SK-N-MC (cell line): Measurements from ENCODE around the gene PLPPR4.

Source experiments
- DNase-seq: peaks from one replicate; pipeline ENCODE4 v3.0.0-alpha.2; 2011; ENCODE audit warnings: low read depth, low spot score
- H3K27ac ChIP-seq: fragments of 200-600 bp; sonication (generic); 2 replicates; pipeline ENCODE4 v1.5.1; 2016; ENCODE audit warnings: mixed run types
- H3K36me3 ChIP-seq: fragments of 200-600 bp; sonication (generic); 2 replicates; pipeline ENCODE4 v1.6.1; 2017; ENCODE audit warnings: antibody characterized with exemption, low read length, mixed read lengths; ENCODE audit not compliant: insufficient read depth
- H3K4me3 ChIP-seq: fragments of 200-600 bp; sonication (generic); 2 replicates; pipeline ENCODE4 v1.5.1; 2016
- H3K9ac ChIP-seq: fragments of 200-600 bp; sonication (generic); 2 replicates; pipeline ENCODE4 v1.8.0; 2017; ENCODE audit warnings: mixed run types, mixed read lengths; ENCODE audit not compliant: insufficient read length
- H3K9me3 ChIP-seq: fragments of 200-600 bp; sonication (generic); 2 replicates; pipeline ENCODE4 v1.6.1; 2017; ENCODE audit warnings: low read depth, mild to moderate bottlenecking, antibody characterized with exemption, low read length, moderate library complexity, mixed read lengths
- EZH2 ChIP-seq: fragments of 200-600 bp; sonication (generic); IDR thresholded peaks from one replicate; pipeline ENCODE4 v1.6.1; 2017; ENCODE audit warnings: antibody characterized with exemption
- FOXP2 ChIP-seq: optimal IDR thresholded peaks from 2 replicates; pipeline ENCODE3; 2011; ENCODE audit warnings: mild to moderate bottlenecking, moderate library complexity; ENCODE audit not compliant: insufficient read depth; ENCODE audit errors: extremely low read length, control extremely low read depth
- POLR2AphosphoS5 ChIP-seq: IDR thresholded peaks from 2 replicates; pipeline ENCODE4 v1.6.1; 2012; ENCODE audit warnings: mild to moderate bottlenecking, low read depth, low read length, borderline replicate concordance

Gene PLPPR4

GRCh38 chr1:99230695-99231094 is 33.6 kb upstream of the PLPPR4 start:
- TF ChIP-seq EZH2 (no peak), POLR2AphosphoS5 (no peak), FOXP2 (no peak)
- H3K36me3 ChIP-seq = no peaks in the 10 kb centered on the region
- no peak for DNase-seq
- H3K9me3 ChIP-seq = no peaks in the 10 kb centered on the region
- H3K4me3 ChIP-seq = no peak overlapping the region
- no peak overlapping the region for H3K27ac ChIP-seq
- no peak overlapping the region for H3K9ac ChIP-seq

- Histone ChIP-seq H3K36me3 (no peaks in the 10 kb centered on the region), H3K27ac (no peak overlapping the region), H3K9ac (no peak overlapping the region), H3K9me3 (no peaks in the 10 kb centered on the region), H3K4me3 (no peak overlapping the region)
- DNase-seq = no peak
- TF ChIP-seq FOXP2 = no peak
- no peak for TF ChIP-seq EZH2
Measured at GRCh38 chr1:99232172-99232571, 32.1 kb upstream of the PLPPR4 start.

GRCh38 chr1:99233446-99233845 is 30.8 kb upstream of the PLPPR4 start:
- Histone ChIP-seq H3K4me3 (no peak overlapping the region), H3K9ac (no peak overlapping the region), H3K9me3 (no peaks in the 10 kb centered on the region), H3K27ac (no peak overlapping the region), H3K36me3 (no peaks in the 10 kb centered on the region)
- TF ChIP-seq POLR2AphosphoS5 (no peak), EZH2 (no peak), FOXP2 (no peak)
- DNase-seq = no peak

- Histone ChIP-seq H3K4me3 (no peak overlapping the region), H3K27ac (no peak overlapping the region), H3K9ac (no peak overlapping the region), H3K9me3 (no peaks in the 10 kb centered on the region), H3K36me3 (no peaks in the 10 kb centered on the region)
- no peak for DNase-seq
- no peak for TF ChIP-seq EZH2
- no peak for TF ChIP-seq POLR2AphosphoS5
- TF ChIP-seq FOXP2 = no peak
Measured at GRCh38 chr1:99236756-99237155, 27.5 kb upstream of the PLPPR4 start.

- no peak for DNase-seq
- TF ChIP-seq POLR2AphosphoS5 = no peak
- H3K9me3 ChIP-seq = no peaks in the 10 kb centered on the region
- no peak overlapping the region for H3K27ac ChIP-seq
- no peak overlapping the region for H3K9ac ChIP-seq
- no peak overlapping the region for H3K4me3 ChIP-seq
- no peaks in the 10 kb centered on the region for H3K36me3 ChIP-seq
Measured at GRCh38 chr1:99239690-99240089, 24.6 kb upstream of the PLPPR4 start.

- Histone ChIP-seq H3K9me3 (no peaks in the 10 kb centered on the region), H3K9ac (no peak overlapping the region), H3K36me3 (no peaks in the 10 kb centered on the region), H3K4me3 (no peak overlapping the region), H3K27ac (no peak overlapping the region)
- TF ChIP-seq FOXP2 (no peak), POLR2AphosphoS5 (no peak), EZH2 (no peak)
- no peak for DNase-seq
Measured at GRCh38 chr1:99240621-99241020, 23.7 kb upstream of the PLPPR4 start.

- Histone ChIP-seq H3K36me3 (no peaks in the 10 kb centered on the region), H3K4me3 (no peak overlapping the region), H3K27ac (no peak overlapping the region), H3K9ac (no peak overlapping the region), H3K9me3 (no peaks in the 10 kb centered on the region)
- no peak for DNase-seq
- TF ChIP-seq POLR2AphosphoS5 (no peak), EZH2 (no peak), FOXP2 (no peak)
Measured at GRCh38 chr1:99246152-99246551, 18.1 kb upstream of the PLPPR4 start.

GRCh38 chr1:99247199-99247598 is 17.1 kb upstream of the PLPPR4 start:
- H3K9me3 ChIP-seq = no peaks in the 10 kb centered on the region
- DNase-seq = no peak
- no peaks in the 10 kb centered on the region for H3K36me3 ChIP-seq
- H3K4me3 ChIP-seq = no peak overlapping the region
- no peak overlapping the region for H3K9ac ChIP-seq
- no peak overlapping the region for H3K27ac ChIP-seq
- TF ChIP-seq FOXP2 (no peak), EZH2 (no peak), POLR2AphosphoS5 (no peak)

GRCh38 chr1:99250728-99251127 is 13.6 kb upstream of the PLPPR4 start:
- H3K36me3 ChIP-seq = no peaks in the 10 kb centered on the region
- no peak overlapping the region for H3K27ac ChIP-seq
- no peak overlapping the region for H3K9ac ChIP-seq
- no peak for TF ChIP-seq FOXP2
- no peak for TF ChIP-seq POLR2AphosphoS5
- no peak for TF ChIP-seq EZH2
- H3K9me3 ChIP-seq = no peaks in the 10 kb centered on the region
- no peak overlapping the region for H3K4me3 ChIP-seq
- DNase-seq = no peak
